ENCODE data around the gene APOL4.

APOL4 gene

GRCh38 chr22:36149441-36149840 lies 52.2 kb downstream of the APOL4 start:
- H3K4me3 ChIP-seq (ENCODE audit: control insufficient read depth, low read depth, low read length) = no peak overlapping the region
- TF ChIP-seq CTCF (IDR thresholded peaks at IDR 0.05; ENCODE audit: control insufficient read depth, insufficient read depth, low read depth, low read length, missing control alignments) = no peak
- no peak for DNase-seq (ENCODE audit: low read depth)

GRCh38 chr22:36148411-36148810 lies 53.2 kb downstream of the APOL4 start:
- H3K4me3 ChIP-seq (ENCODE audit: control insufficient read depth, low read depth, low read length) = no peak overlapping the region
- no peak for TF ChIP-seq CTCF (IDR thresholded peaks at IDR 0.05; ENCODE audit: control insufficient read depth, insufficient read depth, low read depth, low read length, missing control alignments)
- DNase-seq (ENCODE audit: low read depth) = no peak

- no peak for TF ChIP-seq CTCF (IDR thresholded peaks at IDR 0.05; ENCODE audit: control insufficient read depth, insufficient read depth, low read depth, low read length, missing control alignments)
Observed at GRCh38 chr22:36147196-36147791, 54.3 kb downstream of the APOL4 start.

GRCh38 chr22:36145881-36146280 lies 55.7 kb downstream of the APOL4 start:
- no peak for DNase-seq (ENCODE audit: low read depth)
- no peak overlapping the region for H3K4me3 ChIP-seq (ENCODE audit: control insufficient read depth, low read depth, low read length)
- no peak for TF ChIP-seq CTCF (IDR thresholded peaks at IDR 0.05; ENCODE audit: control insufficient read depth, insufficient read depth, low read depth, low read length, missing control alignments)

More at GRCh38 chr22:36147196-36147791, 54.3 kb downstream of the APOL4 start:
- no peak for DNase-seq (ENCODE audit: low read depth)
- no peak overlapping the region for H3K4me3 ChIP-seq (ENCODE audit: control insufficient read depth, low read depth, low read length)

- peak; percentile 32 for DNase-seq (ENCODE audit: low read depth)
- no peak overlapping the region for H3K4me3 ChIP-seq (ENCODE audit: control insufficient read depth, low read depth, low read length)
- TF ChIP-seq CTCF (IDR thresholded peaks at IDR 0.05; ENCODE audit: control insufficient read depth, insufficient read depth, low read depth, low read length, missing control alignments) = peak; percentile 83
Observed at GRCh38 chr22:36144886-36145541, 56.6 kb downstream of the APOL4 start.

DNA sequence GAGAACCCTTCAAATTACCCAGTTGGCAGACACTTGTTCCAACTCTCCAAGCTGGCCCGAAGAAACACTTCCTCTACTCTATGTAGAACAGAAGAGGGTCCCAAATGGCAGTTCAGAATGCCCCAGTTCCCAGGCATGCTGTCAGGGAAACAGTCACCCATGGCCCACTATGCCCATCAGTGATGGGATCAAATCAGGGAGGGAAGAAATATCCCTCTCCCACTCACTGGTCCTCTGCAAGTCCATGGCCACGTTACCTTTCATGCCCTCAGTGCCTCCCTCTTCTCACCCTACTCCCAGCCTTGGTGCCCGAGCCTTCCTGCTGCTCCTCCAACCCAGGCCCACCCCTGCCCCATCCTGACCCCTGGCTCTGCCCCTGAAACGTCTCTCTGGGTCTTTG lies 57.7 kb downstream of the APOL4 start:
- H3K4me3 ChIP-seq (ENCODE audit: control insufficient read depth, low read depth, low read length) = no peak overlapping the region
- no peak for DNase-seq (ENCODE audit: low read depth)
- TF ChIP-seq CTCF (IDR thresholded peaks at IDR 0.05; ENCODE audit: control insufficient read depth, insufficient read depth, low read depth, low read length, missing control alignments) = no peak

Measured in AG09309 (cell line).